GM19351 (cell line): ENCODE data around the gene MAPKAPK2.
A peak's percentile ranks its signal among the peaks of the same experiment; 100 is the strongest.
"Not testable (repeated sequence)": the region's sequence is repeated elsewhere in the genome, so short reads cannot be mapped to it uniquely, and the experiment has no call there.

Source experiments
- ATAC-seq: cut with Tn5 transposase; IDR thresholded peaks from one replicate; pipeline ENCODE4 v1.9.1; 2021; ENCODE audit warnings: mild to moderate bottlenecking, moderate library complexity; ENCODE audit not compliant: unreplicated experiment

The MAPKAPK2 gene

DNA sequence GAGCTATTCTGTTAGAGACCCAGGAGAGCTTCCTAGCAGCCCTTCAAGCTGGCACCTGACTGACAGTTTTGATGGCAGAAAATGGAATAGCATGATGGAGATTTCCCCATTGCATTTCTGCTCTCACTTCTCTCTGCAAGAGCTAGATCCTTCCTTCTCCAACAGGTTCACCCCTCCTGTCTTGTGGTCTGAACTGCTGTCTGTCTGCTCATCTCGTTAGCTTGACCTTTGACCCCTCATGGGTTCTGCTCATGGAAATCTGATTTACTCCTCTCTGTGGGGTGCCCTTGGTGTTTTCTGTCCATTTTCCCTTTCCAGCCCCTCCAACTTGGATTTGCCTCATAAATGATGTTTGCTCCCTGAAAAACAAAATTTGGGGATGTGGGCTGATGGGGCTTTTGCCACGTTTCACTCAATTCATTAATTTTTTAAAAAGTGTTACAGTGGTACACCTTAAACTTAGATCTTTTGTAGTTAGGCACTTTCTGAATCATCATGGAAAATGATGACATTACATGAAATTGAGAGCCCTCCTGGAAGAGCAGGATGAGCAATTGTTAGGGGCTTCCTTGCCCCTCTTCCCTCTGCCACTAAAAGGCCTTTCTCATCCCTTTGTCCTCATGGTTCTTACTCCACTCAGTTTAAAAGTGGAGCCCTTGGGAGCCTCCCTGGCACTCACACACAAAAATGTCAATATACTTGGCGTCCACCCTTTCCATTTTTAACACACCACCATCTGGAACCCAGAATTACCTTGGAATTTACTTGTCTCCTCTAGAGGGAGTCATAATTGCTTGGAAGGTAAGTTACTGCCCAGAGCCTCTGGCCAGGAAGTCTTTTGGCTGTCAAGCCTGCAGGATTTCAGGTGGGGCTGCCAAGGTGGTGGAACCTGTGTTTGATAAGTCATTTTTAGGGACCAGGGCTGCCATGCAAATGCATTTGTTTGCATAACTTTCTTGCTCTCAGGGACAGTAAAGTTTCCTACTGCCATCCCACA is 54.0 kb downstream of the MAPKAPK2 start:
- ATAC-seq, result peak; percentile 1

DNA sequence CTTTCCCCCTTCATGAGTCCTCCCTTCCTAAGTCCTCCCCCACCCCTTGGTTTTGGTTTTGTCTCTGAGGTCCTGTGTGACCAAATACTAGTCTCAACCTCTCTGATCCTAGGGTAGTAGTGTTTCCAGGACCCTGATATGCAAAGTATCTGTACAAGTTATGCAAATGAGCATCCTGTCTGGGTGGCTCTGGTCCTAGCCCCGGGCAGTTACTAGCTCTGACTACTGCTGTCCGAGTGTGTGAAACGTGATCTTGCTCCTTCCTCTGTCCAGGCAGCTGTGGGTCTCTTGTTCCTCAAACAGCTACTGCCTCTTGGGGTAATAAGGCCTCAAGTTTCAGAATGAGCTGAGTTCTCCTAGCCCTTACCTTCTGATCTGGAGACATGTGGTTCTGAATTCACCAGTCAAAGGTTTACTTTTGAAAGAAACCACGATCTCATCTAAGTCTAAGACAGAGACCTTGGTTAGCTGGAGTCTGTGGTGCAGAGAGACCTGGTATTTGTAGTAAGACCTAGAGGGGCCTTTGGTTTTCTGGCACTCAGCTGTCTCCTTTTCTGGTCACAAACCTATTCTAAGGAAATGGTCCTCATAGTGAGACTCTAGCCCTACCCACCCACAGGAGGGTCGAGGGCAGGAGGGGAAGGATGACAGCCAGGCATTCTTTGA is 54.8 kb downstream of the MAPKAPK2 start:
- ATAC-seq, result peak; percentile 87

DNA sequence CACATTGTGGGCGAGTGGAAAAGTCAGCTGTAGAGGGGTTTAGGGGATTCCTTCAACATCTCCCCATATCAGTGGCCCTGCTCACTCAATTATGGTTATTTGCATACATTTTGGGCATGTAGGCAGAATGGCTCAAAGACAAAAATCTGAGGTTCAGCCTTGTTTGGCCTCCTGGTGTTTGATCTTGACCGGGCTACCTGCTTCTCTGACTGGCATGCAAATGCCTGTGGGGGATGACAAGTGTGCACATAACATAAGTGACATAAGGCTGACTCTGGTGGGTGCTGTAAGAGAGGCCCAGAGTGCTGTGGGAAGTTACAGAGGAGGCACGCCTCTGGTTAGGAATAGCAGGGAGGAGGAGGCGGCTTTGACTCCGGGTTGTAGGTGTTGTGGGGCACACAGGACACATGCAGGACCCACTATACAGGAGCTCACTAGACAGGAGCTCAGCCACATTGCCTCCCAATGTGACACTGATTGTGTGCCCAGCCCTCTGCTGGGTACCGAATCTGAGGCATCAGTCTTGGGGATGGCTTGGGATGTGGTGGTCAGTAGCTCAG is 56.5 kb downstream of the MAPKAPK2 start:
- ATAC-seq, result no peak

DNA sequence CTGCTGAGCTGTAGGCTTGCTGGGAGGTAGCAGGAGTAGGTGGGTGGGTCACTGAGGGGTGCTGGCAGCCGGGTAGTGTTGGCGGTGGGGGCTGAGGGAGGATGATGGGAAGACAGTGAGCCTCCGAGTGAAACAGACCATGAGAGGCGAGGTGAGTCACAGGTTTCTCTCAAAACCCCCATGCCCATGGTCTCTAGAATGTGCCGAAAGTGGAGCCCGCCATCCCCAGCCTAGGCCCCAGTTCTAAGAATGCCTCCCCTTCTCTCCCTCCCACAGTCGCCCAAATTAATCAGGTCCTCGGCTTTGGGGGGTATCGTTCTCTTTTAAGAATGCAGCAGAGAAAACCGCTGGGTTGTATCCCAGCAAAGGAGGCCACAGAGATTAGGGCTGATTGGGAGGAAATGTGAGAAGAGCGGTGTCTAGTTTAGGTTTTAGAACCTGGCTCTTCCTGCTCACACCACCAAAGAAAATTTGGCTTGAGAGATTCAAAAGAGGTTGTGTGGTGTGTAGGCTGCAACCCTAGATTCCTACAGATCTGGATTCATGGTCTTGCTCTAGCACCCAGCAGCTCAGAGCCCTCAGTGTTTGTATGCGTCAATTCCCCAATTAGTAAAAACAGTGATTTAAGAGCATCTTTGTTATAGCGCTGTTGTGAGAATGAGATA is 58.1 kb downstream of the MAPKAPK2 start:
- no peak for ATAC-seq

DNA sequence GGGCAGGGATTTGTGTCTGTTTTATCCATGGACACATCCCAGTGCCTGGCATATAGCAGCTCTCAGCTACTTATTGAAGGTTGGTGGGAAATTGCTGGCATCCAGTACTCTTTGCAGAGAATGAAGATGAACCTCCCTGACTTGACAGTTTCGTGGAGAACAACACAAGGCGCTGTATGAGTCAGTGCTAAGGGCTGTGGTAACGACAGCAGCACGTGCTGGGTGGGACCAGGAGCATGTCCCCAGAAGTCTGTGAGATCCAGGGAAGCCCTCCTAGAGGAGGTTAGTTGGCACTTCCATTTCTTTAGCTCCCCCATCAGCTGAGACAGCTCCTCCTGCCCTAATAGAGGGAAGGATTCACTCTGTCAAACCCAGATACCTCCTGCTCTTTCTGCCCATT is 60.0 kb downstream of the MAPKAPK2 start:
- ATAC-seq, result no peak

DNA sequence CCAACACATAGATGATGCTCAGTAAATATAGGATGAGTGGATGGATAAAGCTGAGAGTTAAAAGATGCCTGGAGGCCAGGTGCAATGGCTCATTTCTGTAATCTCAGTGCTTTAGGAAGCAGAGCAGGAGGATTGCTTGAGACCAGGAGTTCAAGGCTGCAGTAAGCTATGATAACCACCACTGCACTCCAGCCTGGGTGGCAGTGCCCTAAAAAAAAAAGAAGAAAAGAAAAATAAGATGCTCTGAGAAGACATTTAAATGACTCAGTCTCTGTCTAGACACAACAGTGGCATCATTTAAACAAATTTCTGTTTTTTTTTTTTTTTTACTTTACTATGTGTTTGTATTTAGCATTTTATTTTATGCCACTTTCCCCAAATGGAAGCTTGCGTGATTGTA is 60.6 kb downstream of the MAPKAPK2 start:
- no peak for ATAC-seq

DNA sequence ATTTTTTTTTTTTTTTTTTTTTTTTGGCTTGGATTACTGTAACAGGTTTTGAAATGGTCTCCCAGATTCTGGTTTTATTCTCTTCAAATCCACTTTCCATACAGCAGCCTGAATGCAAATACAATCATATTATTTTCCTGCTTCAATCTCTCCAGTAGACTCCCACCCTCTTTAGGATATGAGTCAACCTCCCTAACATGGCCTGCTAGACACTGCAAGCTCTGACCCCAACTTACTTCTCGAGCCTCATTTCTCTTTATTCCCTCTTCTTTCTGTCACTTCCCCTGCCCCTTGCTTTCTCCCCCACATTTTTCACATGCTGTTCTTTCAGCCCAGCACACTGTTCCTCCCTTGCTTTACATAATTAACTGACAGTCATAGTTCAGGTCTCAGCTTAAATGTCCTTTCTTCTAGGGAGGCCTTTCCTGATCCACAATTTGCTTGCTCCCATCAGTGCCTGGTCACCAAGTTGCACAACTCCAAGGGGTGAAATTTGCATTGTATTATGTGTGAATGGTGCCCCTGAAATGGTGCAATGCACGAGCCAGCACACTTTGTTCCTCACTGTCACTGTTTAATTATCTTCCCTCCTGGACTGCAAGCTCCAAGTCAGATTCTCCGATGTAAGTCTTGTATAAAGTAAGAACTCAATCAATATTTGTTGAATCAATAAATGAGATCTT is 63.8 kb downstream of the MAPKAPK2 start:
- ATAC-seq, result no peak

DNA sequence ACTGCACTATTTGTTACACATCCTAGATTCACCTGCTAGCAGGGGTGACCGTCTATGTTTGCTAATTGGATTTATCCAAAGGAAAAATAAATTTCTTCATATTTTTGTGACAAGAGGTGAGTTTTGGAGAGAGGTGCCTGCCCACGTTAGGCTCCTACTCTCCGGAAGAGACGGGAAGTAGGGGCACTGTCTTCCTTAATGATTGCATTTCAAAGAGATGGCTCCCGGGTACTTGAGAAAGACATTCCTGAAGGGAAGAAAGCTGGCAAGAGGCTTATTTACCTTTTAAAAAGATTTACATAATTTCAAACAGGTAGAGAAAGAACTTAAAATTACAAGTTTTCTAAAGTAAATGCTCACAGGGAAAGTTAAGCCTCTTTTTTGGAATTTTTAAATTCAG is 67.2 kb downstream of the MAPKAPK2 start:
- no peak for ATAC-seq

DNA sequence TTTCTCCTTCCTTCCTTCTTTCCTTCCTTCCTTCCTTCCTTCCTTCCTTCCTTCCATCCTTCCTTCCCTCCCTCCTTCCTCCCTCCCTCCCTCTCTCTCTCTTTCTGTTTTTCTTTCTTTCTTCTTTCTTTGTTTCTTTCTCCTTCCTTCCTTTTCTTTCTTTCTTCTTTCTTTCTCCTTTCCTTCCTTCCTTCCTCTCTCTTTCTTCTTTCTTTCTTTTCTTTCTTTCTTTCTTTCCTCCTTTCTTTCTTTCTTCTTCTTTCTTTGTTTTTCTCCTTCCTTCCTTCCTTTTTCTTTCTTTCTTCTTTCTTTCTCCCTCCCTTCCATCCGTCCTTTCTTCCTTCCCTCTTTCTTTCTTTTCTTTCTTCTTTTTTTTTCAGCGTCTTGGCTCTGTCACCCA is 67.8 kb downstream of the MAPKAPK2 start:
- no peak for ATAC-seq

DNA sequence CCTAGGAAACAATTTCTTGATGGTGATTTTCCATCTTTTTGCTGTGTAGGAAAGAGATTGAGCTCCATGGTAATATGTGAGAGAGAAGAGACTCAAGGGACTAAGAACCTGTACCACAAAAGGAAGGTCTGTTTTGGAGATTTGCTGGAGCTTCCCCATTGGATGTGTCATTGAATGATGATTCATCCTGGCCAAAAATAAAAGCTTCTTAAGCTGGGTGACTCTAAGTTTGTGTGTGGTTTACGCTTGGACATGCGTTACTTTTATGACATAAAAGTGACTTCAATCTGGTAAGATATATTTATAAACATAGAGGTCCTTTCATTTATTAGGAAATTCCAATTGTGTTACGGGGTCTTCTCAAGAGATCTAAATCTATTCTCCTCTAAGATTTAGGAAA is 68.4 kb downstream of the MAPKAPK2 start:
- ATAC-seq, result no peak

DNA sequence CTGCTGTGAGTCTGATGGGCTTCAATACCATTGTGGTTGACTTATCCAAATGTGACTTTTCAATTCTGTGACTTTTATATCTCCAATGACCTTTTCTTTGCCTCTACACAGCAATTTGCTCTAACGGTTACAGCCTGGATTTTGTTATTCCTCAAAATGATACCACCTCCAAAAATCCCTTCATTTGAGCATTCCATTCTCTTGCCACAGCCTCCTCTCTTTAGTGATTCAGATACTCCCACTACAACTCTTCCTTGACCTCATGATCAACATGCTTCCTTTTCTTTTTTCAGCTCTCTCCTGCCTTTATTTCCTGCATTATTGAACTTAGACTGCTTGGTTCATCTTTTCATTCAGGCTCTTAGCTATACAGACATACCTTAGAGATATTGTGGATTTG is 69.3 kb downstream of the MAPKAPK2 start:
- ATAC-seq, result no peak

DNA sequence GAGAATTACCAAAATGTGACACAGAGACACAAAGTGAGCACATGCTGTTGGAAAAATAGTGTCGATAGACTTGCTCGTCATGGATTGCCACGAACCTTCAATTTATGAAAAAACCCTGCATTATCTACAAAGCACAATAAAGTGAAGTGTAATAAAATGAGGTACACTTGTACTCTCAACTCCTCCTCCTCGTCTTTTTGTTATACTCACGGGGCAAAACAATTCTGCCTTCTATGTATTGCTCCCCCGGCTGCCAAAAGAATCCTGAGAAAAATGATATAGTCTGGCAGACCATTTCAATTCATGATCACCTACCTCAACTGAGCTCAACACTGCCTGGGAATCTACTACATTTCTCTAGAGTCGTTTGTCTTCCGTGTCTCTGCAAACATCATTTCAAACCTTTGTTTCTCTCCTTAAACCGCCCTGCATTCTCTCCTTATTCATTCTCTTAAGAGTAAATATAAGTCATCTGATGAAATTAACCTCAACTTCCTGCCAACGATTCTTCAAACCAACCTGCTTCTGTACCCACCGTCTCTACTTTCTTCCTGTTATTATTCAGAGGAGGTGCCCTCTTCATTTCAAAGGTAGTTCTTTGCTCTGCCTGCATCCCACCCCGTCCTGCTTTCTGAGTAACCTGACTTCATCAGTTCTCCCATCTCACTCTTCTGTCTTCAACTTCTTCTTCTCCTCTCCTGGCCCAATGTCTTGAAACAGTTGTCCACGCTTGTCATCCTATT is 73.0 kb downstream of the MAPKAPK2 start:
- no peak for ATAC-seq

DNA sequence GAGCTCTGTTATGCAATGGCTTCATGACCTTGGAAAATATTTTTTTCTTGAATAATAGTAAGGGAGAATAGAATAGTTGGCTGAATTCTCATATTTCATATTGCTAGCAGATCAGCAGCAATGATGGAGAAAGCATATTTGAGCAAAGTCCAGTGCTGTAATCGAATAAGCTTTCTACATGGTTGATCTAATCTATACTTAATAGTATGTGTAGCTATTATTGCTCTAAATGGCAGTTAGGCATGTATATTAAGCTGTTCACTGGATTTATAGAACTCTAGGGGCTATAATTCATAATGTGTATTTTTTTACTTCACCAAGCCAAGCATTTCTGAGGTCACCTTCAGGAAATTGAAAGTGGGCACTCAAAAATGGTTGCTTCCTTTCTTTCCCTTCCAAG is 75.9 kb downstream of the MAPKAPK2 start:
- ATAC-seq, result no peak

DNA sequence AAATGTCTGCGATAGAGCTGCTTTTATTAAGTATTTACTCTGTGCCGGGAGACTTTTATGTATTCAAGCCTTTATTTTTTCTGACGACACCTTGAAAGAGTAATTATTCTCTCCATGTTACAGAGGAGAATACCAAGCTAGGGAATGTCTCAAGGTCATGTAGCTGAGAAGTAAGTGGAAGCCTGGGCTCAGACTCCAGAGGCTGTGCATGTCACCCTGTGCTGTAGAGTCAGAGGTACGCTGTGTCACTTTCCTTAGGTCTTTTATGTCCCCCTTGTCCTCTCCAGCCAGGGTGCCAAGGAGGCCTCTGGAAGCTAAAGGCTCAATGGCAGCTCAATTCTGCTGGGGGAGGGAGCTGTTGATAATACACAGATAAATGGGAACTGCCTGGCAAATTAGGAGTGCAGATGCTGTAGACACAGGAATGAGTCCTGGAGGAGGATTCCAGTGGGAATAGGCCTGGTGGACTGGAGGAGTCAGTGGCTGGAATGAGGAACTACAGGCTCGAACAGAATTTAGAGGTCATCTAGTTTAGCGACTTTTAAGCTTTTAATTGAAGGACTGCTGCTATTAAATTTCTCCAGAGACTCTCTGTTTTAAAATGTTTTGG is 76.6 kb downstream of the MAPKAPK2 start:
- no peak for ATAC-seq

DNA sequence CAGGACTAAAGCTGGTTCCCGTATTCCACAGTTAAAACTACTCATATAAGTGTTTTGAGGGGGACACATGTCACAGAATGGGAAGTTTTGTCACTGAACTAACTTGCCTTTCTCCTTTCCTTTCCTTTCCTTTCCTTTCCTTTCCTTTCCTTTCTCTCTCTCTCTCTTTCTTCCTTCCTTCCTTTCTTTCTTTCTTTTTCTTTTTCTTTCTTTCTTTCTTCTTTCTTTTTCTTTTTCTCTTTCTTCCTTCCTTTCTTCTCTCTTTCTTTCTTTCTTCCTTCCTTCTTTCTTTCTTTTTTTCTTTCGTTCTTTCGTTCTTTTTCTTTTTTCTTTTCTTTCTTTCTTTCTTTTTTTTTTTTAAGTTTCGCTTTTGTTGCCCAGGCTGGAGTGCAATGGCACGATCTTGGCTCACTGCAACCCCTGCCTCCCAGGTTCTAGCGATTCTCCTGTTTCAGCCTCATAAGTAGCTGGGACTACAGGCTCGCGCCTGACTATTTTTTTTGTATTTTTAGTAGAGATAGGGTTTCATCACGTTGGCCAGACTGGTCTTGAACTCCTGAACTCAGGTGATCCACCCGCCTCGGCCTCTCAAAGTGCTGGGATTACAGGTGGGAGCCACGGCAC is 78.1 kb downstream of the MAPKAPK2 start:
- not testable (repeated sequence) for ATAC-seq

DNA sequence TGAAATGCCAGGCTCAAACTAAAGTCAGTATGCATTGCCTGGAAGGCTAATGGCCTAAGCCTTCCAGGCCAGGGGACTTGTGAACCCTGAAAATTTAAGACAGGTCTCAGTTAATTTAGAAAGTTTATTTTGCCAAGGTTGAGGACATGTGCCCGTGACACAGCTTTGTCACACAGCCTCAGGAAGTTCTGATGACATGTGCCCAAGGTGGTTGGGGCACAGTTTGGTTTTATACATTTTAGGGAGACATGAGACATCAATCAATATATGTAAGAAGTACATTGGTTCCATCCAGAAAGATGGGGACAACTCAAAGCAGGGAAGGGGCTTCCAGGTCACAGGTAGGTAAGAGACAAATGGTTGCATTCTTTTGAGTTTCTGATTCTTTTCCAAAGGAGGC is 81.1 kb downstream of the MAPKAPK2 start:
- ATAC-seq, result not testable (repeated sequence)

DNA sequence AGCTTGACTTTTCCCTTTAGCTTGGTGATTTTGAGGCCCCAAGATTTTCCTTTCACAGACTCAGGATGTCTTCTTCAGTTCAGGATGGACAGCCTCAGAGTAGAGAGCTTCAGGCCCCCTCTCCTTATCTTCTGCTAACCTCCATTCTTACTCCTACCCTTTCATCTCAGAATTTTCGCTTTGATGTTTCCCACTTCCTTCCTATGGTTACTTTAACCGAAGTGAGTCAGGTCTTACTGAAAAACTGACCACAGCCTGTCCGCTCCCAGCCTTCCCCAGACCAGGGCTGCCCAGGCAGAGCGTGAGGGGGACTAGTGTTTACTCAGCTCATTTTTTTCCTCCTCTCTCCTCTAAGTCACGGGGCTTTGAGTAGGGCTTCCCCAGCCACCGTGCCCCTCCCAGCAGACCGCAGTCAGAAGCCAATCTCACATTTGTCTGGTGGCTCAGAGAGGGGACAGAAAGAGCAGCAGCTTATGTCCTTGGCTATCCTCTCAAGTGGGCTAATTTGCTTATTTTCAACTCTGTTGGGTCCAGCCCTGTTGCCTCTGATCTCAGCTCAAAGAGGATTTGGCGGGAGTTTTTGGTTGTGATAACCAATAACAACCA is 81.6 kb downstream of the MAPKAPK2 start:
- no peak for ATAC-seq

DNA sequence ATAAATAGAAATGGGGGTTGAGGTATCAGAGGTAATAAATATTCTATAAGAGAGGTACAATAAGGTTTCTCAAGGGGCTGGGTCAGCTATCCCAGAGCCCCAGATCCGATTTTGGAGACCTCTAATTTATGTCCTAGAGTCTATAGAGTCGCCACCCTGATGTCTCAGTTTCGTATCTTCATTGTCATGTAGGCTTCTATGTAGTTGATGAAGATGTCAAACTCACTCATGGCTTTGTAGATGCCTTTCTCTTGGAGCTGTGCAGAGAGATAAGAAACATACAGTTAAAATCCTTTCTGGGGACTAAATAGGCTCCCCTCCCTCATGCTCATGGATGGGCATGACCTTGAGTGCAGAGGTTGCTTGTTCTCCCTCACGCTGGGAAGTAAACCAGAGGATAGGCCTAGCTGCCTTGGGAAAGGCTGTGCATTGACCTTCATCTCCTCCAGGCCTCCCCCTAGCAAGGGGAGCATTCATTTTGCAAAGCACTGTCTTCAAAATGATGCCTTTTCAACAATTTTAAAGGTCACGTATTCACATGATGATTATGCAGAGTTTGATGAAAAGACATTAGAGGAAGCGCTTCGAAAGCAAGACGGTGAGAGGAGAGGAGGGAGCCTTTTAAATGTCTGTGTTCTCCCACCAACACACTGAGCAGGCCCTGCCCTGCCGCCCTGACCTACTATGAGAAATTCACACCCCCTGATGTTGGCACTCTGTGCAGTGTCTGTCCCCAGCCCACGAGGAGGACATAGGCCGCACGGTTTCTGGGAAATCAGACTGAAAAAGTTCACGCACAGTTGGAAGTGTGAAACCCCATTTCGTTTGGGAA is 84.0 kb downstream of the MAPKAPK2 start:
- no peak for ATAC-seq
